PC-3 (cell line): ENCODE measurements around the gene RANBP10.

Experiments
- CTCF ChIP-seq: fragments of 300-600 bp; sonication (generic); conservative IDR thresholded peaks from 2 replicates; pipeline ENCODE4 v1.5.1; 2017; ENCODE audit warnings: antibody characterized with exemption, low read depth, mild to moderate bottlenecking, low read length
- EZH2 ChIP-seq: fragments of 300-600 bp; sonication (generic); IDR thresholded peaks from one replicate; pipeline ENCODE4 v1.6.1; 2017; ENCODE audit warnings: antibody characterized with exemption, mild to moderate bottlenecking, low read length; ENCODE audit not compliant: unreplicated experiment

- no peak for TF ChIP-seq CTCF
- TF ChIP-seq EZH2, result no peak
Measured at GRCh38 chr16:67679935-67680897, 126.1 kb downstream of the RANBP10 start.
